HT-29 (cell line): Measurements from ENCODE around the gene TTC33. TPM values are rescaled to one million over a fixed set of nuclear protein-coding genes. Genes with fewer than 3 reads are reported as not detected.
"Not testable (repeated sequence)": the region's sequence is repeated elsewhere in the genome, so short reads cannot be mapped to it uniquely, and the experiment has no call there.

Source experiments
- DNase-seq: peaks from one replicate; pipeline ENCODE4 v3.0.0-alpha.2; 2015; ENCODE audit warnings: low spot score
- total RNA-seq: library from RNA; depleted of rRNA; stranded (reverse); fragments of >200 nt; shearing (Covaris generic); gene quantifications from 2 replicates; pipeline ENCODE4 v1.2.3, GENCODE V29; 2014

The TTC33 gene
- total RNA-seq, 1 experiment from 2014 or later = 3.5 TPM

DNA sequence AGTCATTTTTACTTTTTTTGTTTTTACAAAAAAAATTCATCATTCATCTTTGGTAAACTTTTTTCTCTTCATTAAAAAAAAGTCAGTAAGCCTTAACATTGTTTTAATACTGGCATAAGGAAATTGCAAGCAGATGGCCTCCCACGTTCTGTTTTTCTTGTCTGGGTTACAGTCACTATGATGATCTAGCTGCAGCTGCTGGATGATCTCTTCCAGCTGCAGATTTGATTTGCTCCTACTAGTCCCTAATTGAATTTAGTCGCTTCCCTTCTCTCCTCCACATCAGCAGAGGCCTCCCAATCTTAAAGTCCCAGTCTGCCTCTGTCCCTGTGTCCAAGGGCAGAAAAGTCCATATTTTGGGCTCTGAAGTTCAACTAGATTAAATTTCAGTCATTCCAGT is 182.8 kb downstream of the TTC33 start:
- DNase-seq = no peak

DNA sequence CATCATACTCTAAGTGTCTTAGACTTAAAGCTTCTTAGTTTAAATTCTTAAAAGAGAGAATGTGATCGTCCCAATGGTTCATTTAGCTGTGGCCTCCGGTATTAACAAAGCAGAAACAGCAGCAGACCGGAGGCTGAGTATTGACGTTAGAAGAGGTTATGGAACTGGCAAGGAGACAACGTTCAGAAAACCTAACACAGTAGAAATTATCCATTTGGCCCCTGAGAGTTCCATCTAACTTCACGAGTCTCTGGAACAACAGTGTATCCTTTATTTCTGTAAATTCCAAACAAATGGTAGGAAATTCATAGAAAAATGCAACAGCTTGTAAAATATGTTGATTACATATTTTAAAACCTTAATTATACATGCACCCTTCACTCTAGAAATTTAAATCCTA is 183.4 kb downstream of the TTC33 start:
- no peak for DNase-seq

DNA sequence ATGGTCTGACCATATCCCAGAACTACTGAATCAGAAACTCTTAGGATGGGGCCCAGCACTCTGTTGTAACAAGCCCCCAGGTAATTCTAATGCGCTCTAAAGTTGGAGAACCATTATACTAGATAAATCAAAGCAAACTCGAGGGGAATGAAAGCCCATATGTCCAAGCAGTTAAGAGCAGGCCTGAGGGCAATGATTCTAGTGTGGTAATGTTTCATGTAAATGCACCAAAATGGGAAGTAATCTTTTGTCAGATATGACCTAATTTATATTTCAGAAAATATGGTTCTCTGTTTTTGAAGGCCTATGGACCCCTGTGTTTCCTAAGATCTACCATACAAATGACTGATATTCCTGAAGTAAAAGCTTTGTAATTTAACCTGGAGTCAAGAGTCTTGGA is 184.0 kb downstream of the TTC33 start:
- DNase-seq = no peak

DNA sequence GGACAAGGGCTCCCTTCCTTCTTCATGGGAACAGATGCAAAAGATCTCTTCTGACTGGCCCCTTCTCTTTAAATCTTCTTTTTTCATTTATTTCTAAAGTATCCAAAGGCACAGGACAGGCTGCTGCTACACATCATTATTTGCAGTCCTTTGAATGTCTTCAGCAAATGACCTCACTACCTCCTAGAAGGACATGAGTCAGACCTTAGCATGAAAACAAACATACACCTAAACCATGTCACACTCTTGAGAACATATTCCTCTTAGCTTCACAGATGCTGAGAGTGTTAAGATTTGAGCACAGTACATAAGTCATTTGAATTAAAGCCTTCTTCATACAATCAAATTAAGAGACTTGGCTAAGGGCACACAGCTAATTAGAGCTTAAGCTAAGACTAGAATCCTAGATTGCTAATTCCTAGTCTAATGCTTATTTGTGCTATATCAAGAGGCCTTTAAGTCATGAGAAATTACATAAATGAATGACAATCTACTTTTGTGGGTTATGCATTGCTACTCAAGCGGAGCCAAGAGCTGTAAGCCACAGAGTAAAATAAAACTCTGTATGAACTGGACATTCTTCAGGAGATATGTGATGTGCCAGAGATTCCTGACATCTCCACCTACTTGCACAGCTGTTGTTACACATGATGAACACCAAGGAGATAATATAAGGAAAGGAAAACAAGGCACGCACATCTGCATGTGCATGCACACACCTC is 185.2 kb downstream of the TTC33 start:
- DNase-seq = no peak

DNA sequence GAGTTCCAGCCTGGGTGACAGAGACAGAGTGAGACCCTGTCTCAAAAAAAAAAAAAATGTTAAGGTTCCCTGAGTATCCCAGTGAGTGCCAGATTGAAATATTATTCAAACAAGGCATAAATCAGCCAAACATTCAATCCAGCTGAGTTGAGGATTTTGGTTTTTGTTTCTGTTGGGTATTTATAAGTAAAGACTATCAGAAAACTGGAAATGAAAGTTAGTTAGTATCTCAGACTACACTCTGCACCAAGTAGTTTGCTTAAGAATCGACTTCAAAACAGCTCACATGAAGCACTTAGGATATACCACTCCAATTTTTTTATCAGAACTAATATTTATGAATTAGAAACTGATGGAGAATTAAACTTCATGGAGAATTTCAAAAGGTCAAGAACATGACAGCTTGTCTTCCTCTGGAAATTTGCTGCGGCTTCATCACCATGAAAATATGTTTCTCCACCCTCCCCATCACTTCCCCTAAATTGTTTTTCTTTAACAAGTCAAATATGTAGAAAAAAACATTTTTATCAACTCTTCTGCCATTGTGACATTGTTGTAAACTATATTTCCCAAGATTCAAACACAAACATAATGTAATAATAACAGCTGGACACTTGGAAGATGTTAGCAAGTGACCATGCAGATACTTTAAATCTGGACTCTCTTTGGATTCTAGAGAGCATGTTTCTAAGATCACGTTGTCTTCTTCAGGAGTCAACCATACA is 186.1 kb downstream of the TTC33 start:
- no peak for DNase-seq

DNA sequence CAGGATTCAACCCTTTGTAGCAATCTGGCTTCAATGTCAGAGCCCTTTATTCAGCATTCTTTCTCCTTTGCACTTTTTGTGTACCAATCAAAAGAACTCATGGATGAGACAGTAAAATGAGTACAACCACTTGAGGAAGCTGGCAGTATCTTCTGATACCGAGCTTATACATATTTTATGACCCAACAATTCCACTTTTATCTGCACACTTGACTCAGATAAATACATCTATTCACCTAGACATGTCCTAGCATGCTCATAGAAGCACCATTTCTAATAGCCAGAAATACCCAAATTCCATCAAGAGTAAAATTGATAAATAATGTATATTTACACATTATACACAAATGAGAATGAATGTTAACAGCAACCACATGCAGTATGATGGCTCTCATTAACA is 187.2 kb downstream of the TTC33 start:
- DNase-seq = no peak

DNA sequence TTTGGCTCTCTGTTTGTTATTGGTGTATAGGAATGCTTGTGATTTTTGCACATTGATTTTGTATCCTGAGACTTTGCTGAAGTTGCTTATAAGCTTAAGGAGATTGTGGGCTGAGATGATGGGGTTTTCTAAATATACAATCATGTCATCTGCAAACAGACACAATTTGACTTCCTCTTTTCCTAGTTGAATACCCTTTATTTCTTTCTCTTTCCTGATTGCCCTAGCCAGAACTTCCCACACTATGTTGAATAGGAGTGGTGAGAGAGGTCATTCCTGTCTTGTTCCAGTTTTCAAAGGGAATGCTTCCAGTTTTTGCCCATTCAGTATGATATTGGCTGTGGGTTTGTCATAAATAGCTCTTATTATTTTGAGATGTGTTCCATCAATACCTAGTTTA is 192.6 kb downstream of the TTC33 start:
- DNase-seq = not testable (repeated sequence)

DNA sequence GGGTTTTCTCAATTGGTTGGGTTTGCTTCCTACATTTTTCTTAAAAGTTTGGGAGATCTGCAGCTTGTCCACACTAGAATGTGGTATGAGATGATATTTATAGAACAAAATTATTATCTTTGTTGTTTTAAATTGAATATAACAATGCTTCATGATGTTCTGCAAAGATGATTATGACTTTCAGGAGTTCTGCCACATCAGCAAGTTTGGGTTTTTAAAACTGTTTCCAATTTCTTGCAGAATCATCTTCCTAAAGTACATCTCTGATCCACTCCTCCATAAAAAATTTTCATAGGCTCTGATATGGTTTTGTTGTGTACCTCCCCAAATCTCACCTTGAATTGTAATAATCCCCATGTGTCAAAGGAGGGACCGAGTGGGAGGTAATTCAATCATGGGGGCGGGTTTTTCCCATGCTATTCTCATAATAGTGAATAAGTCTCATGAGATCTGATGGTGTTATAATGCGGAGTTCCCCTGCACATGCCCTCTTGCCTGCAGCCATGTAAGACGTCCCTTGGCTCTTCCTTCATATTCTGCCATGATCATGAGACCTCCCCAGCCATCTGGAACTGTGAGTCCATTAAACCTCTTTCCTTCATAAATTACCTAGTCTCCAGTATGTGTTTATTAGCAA is 195.2 kb downstream of the TTC33 start:
- DNase-seq = no peak

DNA sequence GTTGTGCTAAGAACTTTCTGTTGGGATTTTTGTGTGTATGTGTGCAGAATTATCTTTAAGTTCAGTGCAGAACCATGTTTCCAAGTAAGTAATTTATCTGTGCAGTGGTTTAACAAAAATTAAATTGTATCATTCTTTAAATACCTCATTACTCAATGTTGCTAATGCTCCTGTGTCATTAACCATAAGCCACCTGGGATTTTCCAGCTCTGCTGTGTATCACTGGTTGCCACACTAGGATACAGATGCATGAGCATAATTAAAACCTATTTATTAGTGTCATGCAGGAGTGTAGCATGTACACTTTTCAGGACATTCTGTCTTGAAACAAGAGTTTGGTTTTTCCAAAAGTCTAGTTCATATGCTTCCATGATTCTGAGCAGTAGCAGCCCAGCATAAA is 196.5 kb downstream of the TTC33 start:
- no peak for DNase-seq

DNA sequence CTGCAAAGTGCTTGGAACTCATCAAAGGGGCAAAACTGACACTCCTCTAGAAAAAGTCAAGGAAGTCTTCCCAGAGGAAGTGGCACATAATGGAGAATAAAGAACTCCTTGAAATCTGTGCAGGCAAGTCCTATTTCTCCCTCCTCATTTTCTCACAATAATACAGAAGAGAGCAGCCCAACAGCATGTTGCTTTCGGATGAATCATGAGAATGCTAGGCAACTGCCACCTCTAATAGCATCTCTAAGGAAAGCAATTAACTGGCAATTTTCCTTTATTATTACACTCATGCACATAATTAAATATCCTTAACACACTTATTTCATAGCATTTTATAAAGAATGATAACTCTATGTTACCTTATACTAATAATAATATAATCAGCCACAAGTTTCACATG is 198.3 kb downstream of the TTC33 start:
- DNase-seq = no peak

DNA sequence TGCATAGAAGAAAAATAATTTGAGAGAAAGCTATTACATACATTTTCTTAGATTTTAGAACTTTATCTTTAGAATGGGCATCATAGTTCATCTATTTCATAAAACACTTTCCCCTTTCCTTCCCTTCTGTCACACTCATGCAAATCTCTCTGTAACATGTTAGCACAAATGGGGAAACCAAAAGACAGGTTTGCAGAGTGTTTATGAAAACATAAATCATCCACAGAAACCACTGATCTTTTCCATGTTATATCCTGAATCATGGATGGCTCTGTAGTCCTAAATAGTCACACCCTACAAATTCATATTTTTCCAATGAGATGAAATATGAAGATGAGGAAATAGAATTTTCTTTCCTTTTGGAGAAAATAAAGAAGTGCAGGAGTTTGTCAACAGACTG is 198.9 kb downstream of the TTC33 start:
- no peak for DNase-seq

DNA sequence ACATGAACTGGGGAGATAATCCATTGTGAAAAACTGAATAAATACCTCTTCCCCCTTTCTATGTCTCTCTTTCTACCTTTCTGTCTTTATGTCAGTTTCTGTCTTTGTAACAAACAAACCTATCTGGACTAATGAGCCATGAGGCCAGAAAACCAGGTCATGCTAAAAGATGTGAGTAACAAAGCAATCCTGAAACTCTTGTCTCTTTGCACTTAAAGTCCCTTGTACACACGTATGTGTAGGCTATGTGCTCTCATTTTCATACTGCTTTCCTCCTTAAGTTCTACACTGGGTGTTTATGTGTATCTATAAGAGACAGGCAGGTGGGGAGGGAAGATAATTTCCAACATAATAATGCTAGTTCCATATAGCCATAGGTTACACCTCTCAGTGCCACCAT is 199.9 kb downstream of the TTC33 start:
- DNase-seq = no peak

DNA sequence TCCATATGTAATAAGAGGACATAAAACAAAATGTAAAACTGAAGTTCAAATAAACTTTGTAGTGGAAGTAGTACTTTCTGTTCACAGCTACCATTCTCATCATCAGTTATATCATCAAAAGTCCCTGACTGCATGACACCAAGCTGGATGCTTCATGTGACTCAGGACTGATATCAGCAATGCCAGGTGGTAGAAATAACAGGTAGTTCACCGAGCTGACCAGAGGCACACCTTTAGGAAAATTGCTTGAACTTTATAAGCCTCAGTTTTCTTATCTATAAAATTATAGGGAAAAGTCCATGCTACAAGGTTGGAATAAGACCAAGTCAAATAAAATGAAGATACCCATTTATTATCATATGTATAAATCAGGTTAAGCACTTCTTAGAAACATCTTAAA is 200.9 kb downstream of the TTC33 start:
- no peak for DNase-seq

DNA sequence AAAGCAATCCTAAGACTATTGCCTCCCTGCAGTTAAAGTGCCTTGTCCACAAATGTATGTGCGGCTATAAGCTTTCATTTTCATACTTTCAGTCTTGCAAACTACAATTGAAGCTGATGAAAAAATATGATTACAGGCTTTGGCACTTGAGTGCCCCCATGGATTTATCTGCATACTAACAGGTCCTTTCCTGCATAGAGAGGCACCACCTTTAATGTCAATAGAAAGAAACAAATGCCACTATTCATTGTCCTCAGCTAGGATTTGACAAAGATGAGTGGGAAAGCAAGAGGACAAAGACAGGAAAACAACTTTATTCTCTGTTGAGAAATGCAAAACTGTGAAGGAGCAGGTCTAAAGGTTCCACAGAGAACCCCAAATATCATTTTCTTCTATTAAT is 201.7 kb downstream of the TTC33 start:
- DNase-seq = no peak

DNA sequence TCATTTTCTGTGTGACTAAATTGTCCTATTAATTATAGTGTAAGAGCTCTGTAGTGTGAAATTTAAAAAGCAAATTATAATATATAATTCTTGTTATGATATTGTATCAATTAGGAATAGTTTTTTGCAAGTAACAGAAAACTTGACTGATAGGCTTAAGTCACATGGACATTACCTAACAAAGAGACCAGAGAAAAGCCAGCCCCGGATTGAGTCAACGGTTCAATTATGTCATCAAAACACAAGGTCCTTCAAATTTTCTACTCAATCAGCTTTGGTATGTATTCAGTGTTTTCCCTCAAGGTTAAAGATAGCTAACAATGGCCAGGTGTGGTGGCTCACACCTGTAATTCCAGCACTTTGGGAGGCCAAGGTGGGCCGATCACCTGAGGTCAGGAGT is 202.8 kb downstream of the TTC33 start:
- no peak for DNase-seq

DNA sequence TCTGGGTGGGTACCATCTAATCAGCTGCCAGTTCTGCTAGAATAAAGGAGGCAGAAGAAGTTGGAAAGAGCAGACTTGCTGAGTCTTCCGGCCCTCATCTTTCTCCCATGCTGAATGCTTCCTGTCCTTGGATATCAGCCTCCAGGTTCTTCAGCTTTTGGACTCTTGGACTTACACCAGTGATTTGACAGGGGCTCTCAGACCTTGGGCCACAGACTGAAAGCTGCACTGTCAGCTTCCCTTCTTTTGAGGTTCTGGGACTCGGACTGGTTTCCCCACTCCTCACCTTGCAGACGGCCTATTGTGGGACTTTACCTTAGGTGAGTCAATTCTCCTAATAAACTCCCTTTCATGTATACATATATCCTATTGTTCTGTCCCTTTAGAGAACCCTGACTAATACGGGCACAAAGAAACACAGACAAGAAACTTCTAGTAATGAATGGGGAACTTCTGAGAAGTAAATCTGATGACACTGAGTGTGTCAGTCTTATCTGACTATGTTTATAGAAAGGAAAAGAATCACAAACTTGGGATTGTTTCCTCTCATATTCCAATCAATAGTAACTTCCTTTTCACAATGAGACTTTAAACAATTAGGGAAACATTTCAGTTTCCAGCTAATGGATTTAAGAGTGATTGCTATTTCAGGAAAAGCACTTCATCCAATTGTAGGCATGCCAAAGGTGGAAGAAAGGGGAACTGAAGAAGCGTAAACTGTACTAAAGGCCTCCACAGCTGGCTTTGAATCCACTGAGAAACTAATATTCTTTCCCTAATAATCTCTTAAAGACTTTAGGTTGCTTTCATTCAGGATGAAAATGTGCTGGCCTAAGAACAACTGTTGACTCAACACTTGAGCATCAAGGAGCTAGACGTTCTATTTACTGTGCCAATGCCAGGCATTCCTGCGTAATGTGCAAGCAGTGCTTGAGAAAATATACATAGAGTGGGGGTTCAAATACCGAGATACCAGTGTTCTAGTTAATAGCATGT is 204.0 kb downstream of the TTC33 start:
- DNase-seq = no peak

DNA sequence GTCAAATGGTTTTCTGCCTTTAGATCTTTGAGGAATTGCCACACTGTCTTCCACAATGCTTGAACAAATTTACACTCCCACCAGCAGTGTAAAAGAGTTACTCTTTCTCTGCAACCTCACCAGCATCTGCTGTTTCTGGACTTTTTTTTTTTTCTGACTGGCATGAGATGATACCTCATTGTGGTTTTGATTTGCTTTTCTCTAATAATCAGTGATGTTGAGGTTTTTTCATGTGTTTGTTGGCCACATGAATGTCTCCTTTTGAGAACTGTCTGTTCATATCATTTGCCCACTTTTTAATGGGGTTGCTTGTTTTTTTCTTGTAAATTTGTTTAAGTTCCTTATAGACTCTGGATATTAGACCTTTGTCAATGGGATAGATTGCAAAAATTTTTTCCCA is 205.3 kb downstream of the TTC33 start:
- DNase-seq = no peak

DNA sequence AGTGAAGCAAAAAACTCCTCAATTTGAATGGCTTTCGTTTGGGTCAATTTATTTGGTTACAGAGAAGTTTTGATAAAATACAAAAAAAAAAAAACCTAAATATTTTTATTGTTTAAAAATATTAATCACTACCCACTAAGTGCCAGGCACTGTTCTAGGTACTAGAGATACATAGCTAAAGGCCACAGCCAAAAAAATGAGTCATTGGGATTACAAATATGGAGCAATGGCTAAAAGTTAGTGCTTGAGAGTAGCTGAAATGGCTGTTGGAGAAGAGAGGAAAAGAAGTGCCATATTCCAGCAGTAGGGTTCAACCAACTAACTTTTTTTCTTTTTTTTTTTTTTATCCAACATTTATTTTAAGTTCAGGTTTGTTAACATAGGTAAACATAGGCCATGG is 206.1 kb downstream of the TTC33 start:
- DNase-seq = no peak

DNA sequence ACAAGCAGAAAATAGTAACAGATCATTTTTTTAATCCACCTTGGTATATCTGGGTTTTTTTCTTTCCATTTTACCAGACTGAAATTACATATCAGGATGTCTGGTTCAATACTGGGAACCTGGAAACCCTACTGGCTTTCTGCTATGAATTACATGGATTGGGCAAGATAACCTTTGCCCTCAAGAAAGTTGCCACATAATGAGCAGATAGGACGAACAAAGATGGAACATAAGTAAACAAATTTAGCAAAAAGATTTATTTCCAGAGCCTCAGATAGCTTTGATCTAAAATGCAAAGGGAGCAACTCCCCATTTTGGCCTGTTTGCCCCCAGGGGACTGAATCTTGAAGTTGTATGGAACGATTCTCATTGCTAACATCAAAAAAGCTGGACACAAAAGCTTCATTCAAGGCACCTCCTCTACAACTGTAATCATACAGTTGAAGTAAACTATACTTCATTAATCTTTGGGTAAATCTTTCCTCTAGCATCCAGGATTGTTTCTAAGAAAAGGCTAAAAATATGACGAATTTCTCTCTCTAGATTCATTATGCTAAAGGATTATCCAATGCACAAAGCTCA is 207.7 kb downstream of the TTC33 start:
- no peak for DNase-seq

DNA sequence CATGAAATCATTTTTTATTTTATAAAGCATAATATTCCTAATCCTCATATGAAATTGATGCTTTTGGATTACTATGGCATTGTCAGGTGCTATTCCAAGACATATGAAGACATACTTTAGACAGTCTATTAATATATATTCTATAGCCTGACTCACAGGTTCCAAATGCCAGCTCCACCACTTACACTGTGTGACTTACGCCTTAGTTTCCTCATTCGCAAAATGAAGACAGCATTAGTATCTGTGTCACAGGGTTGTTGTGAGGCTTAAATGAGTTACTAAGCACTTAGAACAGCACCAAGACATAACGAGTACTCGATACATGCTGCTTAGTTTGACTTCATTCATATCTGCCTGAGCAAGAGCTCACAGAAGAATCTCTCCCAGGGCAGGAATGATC is 208.2 kb downstream of the TTC33 start:
- no peak for DNase-seq

DNA sequence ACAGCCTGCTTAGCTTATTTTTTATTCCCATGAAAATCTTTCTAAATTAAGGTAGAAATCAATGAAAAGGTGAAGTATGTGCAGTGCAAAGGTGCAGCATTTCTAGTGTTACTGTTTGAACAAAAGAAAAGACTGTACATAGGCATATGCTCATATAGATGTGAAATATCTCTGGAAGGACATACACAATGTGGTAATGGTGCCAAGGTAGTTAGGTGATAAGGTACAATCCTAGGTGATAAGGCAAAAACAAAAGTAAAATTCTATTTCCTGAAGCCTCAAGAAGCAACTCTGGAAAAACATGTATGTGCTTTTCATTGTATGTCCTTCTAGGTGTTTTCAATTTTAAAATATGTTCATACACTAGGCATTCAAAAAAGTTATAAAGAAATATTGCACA is 215.5 kb downstream of the TTC33 start:
- DNase-seq = no peak
